Central memory CD8-positive, alpha-beta T cell (primary cell): ENCODE measurements around the gene MIA.

Experiments used
- ATAC-seq: fragments of 150-1000 bp; cut with Tn5 transposase; replicated peaks from 2 replicates; pipeline ENCODE4 v1.10.0; 2022; ENCODE audit warnings: mild to moderate bottlenecking, moderate FRiP score, moderate number of reproducible peaks; ENCODE audit not compliant: poor library complexity, severe bottlenecking; ENCODE audit errors: extremely low read depth
- DNase-seq, 2 donors: peaks; one replicate each; pipeline ENCODE4 v3.0.0; 2021; ENCODE audit warnings: low spot score in 2 of 2
- H3K27ac Mint-ChIP-seq: one replicate; pipeline ENCODE4 v1.8.0; 2022; ENCODE audit warnings: low read depth, mild to moderate bottlenecking, moderate library complexity, mixed read lengths
- H3K27me3 Mint-ChIP-seq: one replicate; pipeline ENCODE4 v1.8.0; 2022; ENCODE audit warnings: mixed read lengths
- H3K36me3 Mint-ChIP-seq: one replicate; pipeline ENCODE4 v1.8.0; 2022; ENCODE audit warnings: mild to moderate bottlenecking, moderate library complexity, mixed read lengths; ENCODE audit not compliant: insufficient read depth
- H3K4me1 Mint-ChIP-seq: one replicate; pipeline ENCODE4 v1.8.0; 2022; ENCODE audit warnings: mixed read lengths
- H3K4me3 Mint-ChIP-seq: one replicate; pipeline ENCODE4 v1.8.0; 2022; ENCODE audit warnings: mild to moderate bottlenecking, moderate library complexity, mixed read lengths
- H3K9me3 Mint-ChIP-seq: one replicate; pipeline ENCODE4 v1.8.0; 2022; ENCODE audit warnings: mixed read lengths

Gene MIA

GRCh38 chr19:40741527-40742390, 33.6 kb upstream of the MIA start:
- Mint-ChIP-seq H3K4me1 (no peaks in the 10 kb centered on the region), H3K9me3 (no peaks in the 10 kb centered on the region), H3K27ac (no peak overlapping the region), H3K36me3 (peaks cover 3% of the 10 kb centered on the region), H3K27me3 (no peaks in the 10 kb centered on the region), H3K4me3 (no peak overlapping the region)
- DNase-seq (no peak), ATAC-seq (no peak)

GRCh38 chr19:40742477-40742876, 32.8 kb upstream of the MIA start:
- Mint-ChIP-seq H3K4me3 (no peak overlapping the region), H3K36me3 (peaks cover 1% of the 10 kb centered on the region), H3K4me1 (no peaks in the 10 kb centered on the region), H3K27me3 (no peaks in the 10 kb centered on the region), H3K9me3 (no peaks in the 10 kb centered on the region), H3K27ac (no peak overlapping the region)
- no peak for DNase-seq
- no peak for ATAC-seq

- ATAC-seq (no peak), DNase-seq (no peak)
- Mint-ChIP-seq H3K27ac (no peak overlapping the region), H3K4me1 (no peaks in the 10 kb centered on the region), H3K4me3 (no peak overlapping the region), H3K27me3 (no peaks in the 10 kb centered on the region), H3K9me3 (no peaks in the 10 kb centered on the region), H3K36me3 (no peaks in the 10 kb centered on the region)
Measured at GRCh38 chr19:40742886-40743285, 32.4 kb upstream of the MIA start.

GRCh38 chr19:40743926-40744325, 31.4 kb upstream of the MIA start:
- H3K9me3 Mint-ChIP-seq, result no peaks in the 10 kb centered on the region
- no peak overlapping the region for H3K4me3 Mint-ChIP-seq
- no peaks in the 10 kb centered on the region for H3K27me3 Mint-ChIP-seq
- ATAC-seq, result no peak
- DNase-seq, result no peak
- H3K4me1 Mint-ChIP-seq, result no peaks in the 10 kb centered on the region
- H3K27ac Mint-ChIP-seq, result peak overlapping the region; percentile 71
- H3K36me3 Mint-ChIP-seq, result peaks cover under 1% of the 10 kb centered on the region

DNA sequence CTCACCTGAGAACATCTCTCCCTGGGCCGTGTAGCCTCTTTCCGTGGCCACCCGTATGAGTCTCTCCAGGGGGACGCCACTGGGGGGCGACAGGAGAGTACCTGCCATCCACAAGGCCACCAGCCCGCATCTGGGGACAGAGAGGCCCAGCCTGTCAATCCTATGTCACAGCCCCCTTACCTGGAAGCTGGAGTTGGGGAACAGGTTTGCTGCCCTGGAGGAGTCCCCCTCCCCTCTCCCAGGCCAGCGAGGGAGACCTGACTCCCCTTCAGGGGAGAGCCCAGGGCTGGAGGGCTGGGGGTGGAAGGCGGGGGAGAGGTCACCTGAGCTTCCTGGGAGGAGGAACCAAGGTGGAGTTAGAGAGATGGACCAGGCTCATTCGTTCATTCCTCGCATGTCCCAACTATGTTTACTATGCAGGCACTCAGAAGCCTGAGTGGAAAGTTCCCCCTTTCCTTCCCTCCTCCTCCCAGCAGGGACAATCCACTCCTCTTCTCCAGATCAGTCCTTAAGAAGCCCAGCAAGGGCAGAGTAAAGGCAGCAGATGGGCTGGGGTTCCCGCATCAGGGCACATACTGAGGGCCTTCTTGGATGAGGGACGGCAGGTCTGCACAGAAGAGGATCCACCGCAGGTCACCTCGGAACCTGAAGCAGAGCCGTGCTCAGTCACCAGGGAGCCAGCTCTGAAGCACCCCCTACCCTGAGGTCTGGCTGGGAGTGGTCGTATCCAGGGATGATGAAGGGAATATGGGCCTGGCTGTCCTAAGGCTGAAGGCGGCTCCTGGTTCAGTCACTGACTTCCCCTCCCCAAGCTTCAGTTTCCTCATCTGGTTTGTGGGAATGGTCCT, 30.5 kb upstream of the MIA start:
- H3K9me3 Mint-ChIP-seq, result no peaks in the 10 kb centered on the region
- no peaks in the 10 kb centered on the region for H3K27me3 Mint-ChIP-seq
- peaks cover 5% of the 10 kb centered on the region for H3K36me3 Mint-ChIP-seq
- H3K4me1 Mint-ChIP-seq, result peaks cover 6% of the 10 kb centered on the region
- no peak overlapping the region for H3K27ac Mint-ChIP-seq
- DNase-seq, result no peak
- H3K4me3 Mint-ChIP-seq, result no peak overlapping the region
- peak; percentile 40 for ATAC-seq

GRCh38 chr19:40745402-40745780, 29.9 kb upstream of the MIA start:
- DNase-seq (no peak), ATAC-seq (no peak)
- H3K4me3 Mint-ChIP-seq, result no peak overlapping the region
- H3K9me3 Mint-ChIP-seq, result no peaks in the 10 kb centered on the region
- peaks cover 10% of the 10 kb centered on the region for H3K36me3 Mint-ChIP-seq
- no peaks in the 10 kb centered on the region for H3K27me3 Mint-ChIP-seq
- peaks cover 12% of the 10 kb centered on the region for H3K4me1 Mint-ChIP-seq
- no peak overlapping the region for H3K27ac Mint-ChIP-seq

DNA sequence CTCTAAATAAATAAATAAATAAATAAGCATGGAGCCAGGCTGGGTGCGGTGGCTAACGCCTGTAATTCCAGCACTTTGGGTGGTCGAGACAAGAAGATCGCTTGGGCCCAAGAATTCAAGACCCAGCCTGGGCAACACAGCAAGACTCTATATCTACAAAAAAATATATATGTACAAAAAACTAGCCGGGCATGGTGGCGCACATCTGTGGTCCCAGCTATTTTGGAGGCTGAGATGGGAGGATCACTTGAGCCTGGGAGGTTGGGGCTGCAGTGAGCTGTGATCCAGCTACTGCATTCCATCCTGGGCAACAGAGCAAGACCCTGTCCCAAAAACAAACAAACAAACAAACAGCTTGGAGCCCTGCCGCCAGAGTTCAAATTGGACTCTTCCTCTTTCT, 27.8 kb upstream of the MIA start:
- no peak for DNase-seq
- no peak for ATAC-seq
- Mint-ChIP-seq H3K4me1 (peaks cover 28% of the 10 kb centered on the region), H3K36me3 (peaks cover 31% of the 10 kb centered on the region), H3K27me3 (no peaks in the 10 kb centered on the region), H3K9me3 (no peaks in the 10 kb centered on the region), H3K4me3 (no peak overlapping the region), H3K27ac (no peak overlapping the region)

DNA sequence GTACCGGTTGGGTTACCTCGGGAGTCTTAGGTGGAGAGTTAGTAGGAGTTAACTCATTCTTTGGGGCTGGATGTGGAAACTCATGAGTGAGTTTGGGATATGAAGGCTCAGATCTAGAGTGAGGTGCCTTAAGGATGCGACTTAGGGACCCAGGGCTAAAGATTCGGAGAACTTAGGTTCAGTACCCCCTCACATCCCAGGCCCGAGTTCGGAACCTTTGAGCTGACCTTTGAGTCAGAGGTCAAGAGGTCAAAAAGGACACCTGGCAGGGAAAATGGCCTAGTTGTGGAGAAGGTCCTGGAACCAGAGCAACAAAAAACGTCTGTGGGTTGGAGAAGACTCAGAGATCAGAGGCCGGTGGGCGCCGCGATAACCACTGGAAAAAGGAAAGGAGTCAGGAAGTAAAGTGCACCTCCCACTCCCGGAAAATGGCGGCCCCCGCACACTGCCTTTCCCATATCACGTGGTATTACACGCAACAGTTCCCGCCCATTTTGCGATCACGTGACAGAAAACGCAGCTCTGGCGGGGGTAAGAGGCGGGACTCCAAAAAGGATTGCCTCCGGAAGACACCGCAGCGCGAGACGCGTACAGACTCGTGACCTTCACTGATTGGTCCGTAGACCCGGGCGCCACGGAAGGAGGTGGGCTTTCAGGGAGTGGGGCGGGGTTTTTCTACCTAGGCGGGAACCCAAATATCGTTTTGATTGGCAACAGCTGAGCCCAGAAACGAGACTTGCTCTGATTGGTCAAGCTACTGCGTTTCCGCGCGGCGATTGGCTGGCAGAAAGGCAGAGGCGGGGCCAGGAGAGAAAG, 25.1 kb upstream of the MIA start, which contains the start of gene ACTMAP:
ACTMAP (minus strand) TSS at position 420 of the 816 bp plus-strand sequence. CDS start 674 bp downstream, outside the sequence.
- peak; percentile 90 for ATAC-seq

DNA sequence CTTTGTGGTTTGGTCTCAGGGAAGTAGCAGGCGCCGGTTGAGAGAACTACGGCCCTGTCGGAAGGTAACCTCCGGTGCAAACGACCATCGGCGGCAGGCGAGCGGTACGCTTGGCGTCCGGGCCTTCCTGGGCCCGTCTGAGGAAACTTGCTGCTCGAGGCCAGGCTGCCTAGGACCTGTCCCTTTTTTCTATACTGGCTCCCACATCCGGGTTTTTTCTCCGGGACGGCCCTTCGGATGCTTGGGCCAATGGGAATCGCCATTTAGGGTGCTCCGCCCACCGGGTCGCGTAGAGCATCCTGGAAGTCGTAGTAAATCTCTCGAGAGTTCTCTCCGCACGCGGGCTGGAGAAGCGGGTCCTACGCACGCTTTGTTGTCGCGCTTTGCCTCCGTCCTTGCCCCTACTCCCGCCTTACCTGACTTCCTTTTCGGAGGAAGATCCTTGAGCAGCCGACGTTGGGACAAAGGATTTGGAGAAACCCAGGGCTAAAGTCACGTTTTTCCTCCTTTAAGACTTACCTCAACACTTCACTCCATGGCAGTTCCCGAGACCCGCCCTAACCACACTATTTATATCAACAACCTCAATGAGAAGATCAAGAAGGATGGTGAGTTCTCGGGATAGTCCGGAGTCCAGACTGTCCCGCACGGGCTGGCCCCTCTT, 24.3 kb upstream of the MIA start, which contains the start of gene SNRPA:
SNRPA (plus strand) TSS at position 330 of the 664 bp plus-strand sequence; CDS start at position 536, 206 bp downstream.
- peaks cover 41% of the 10 kb centered on the region for H3K36me3 Mint-ChIP-seq
- H3K9me3 Mint-ChIP-seq, result no peaks in the 10 kb centered on the region
- DNase-seq (peak; percentile 94 to 95), ATAC-seq (peak; percentile 73)
- no peaks in the 10 kb centered on the region for H3K27me3 Mint-ChIP-seq
- H3K27ac Mint-ChIP-seq, result peak within 1 kb of the TSS; percentile 93
- peak within 1 kb of the TSS; percentile 84 for H3K4me3 Mint-ChIP-seq
- peaks cover 51% of the 10 kb centered on the region for H3K4me1 Mint-ChIP-seq

More for the DNA sequence above, 25.1 kb upstream of the MIA start, which contains the start of gene ACTMAP:
- Mint-ChIP-seq H3K4me3 (peak within 1 kb of the TSS; percentile 84), H3K27ac (peak within 1 kb of the TSS; percentile 93), H3K36me3 (peaks cover 39% of the 10 kb centered on the region), H3K9me3 (no peaks in the 10 kb centered on the region), H3K27me3 (no peaks in the 10 kb centered on the region), H3K4me1 (peaks cover 45% of the 10 kb centered on the region)
- peak; percentile 98 to 100 for DNase-seq

- no peak for ATAC-seq
- H3K9me3 Mint-ChIP-seq, result no peaks in the 10 kb centered on the region
- no peaks in the 10 kb centered on the region for H3K27me3 Mint-ChIP-seq
- peaks cover 64% of the 10 kb centered on the region for H3K4me1 Mint-ChIP-seq
- peaks cover 52% of the 10 kb centered on the region for H3K36me3 Mint-ChIP-seq
- H3K4me3 Mint-ChIP-seq, result peak overlapping the region; percentile 84
- peak overlapping the region; percentile 93 for H3K27ac Mint-ChIP-seq
- no peak for DNase-seq
Measured at GRCh38 chr19:40752257-40752781, 23.0 kb upstream of the MIA start.

- Mint-ChIP-seq H3K36me3 (peaks cover 68% of the 10 kb centered on the region), H3K4me3 (peak overlapping the region; percentile 84), H3K4me1 (peaks cover 70% of the 10 kb centered on the region), H3K9me3 (no peaks in the 10 kb centered on the region), H3K27ac (peak overlapping the region; percentile 95), H3K27me3 (no peaks in the 10 kb centered on the region)
- no peak for ATAC-seq
- no peak for DNase-seq
Measured at GRCh38 chr19:40754611-40755247, 20.6 kb upstream of the MIA start.
